ENCODE results near the gene TBL1XR1.

The TBL1XR1 gene

DNA sequence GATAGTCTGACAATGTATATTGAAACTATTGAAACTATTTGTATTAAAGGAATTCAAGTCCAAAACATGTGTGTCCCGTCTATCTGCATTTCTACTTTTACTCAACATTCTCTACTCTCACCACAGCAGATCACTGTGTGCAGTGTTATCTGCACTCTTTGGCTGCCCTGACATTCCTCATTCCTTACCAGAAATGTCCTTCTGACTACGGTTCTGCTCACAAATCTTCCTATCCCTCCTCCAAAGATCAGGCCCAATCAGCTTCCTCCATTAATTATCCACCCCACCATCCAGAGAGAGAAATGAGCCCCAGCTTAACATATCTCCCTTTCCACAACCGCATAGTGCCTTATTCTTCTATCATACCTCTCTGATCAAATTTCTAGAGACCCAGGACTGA, 94.7 kb downstream of the TBL1XR1 start:
- peak; percentile 81 for DNase-seq (ENCODE audit: low read depth)
- TF ChIP-seq, protein P1, sequence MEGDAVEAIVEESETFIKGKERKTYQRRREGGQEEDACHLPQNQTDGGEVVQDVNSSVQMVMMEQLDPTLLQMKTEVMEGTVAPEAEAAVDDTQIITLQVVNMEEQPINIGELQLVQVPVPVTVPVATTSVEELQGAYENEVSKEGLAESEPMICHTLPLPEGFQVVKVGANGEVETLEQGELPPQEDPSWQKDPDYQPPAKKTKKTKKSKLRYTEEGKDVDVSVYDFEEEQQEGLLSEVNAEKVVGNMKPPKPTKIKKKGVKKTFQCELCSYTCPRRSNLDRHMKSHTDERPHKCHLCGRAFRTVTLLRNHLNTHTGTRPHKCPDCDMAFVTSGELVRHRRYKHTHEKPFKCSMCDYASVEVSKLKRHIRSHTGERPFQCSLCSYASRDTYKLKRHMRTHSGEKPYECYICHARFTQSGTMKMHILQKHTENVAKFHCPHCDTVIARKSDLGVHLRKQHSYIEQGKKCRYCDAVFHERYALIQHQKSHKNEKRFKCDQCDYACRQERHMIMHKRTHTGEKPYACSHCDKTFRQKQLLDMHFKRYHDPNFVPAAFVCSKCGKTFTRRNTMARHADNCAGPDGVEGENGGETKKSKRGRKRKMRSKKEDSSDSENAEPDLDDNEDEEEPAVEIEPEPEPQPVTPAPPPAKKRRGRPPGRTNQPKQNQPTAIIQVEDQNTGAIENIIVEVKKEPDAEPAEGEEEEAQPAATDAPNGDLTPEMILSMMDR (conservative IDR thresholded peaks at IDR 0.05; ENCODE audit: low read depth, low read length), result no peak
- no peak overlapping the region for H3K4me3 ChIP-seq (ENCODE audit: low read depth, low read length)

DNA sequence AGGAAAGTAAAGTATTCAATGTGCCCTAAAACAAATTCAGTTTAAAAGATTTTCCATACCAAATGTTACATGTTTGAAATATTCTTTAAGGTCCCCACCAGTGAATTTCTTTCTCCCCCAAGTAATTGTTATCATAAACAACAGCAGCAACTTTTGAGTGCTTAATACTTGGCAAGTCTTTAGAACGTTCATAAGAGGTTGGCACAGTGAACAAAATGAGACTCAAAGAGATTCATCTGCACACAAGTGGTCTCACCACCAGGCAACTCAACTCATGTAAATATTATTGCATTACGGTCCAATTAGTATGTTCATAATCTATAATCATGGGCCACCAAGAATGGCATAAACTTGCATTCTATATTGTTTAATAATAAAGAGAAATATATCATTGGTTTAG, 98.7 kb downstream of the TBL1XR1 start:
- TF ChIP-seq, protein P1 (conservative IDR thresholded peaks at IDR 0.05; ENCODE audit: low read depth, low read length), result no peak
- no peak overlapping the region for H3K4me3 ChIP-seq (ENCODE audit: low read depth, low read length)
- no peak for DNase-seq (ENCODE audit: low read depth)

DNA sequence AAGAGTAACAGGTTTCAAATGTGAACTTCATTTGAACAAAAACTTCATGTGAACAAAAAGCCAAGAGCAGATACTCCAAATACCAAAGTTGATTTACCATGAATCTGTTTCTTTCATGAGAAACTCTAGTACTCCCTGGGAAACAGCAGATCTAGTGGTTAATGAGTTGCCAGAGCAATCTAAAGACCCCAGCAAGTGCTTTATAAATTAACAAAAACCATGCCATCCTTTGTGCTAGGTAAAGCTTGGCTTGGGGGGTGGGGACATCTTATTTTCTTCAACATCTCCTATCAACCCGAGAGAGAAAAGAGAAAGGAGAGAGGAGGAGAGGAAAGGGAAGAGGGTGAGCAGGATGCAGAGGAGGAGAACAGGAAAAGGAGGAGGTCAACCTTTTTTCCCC, 100.7 kb downstream of the TBL1XR1 start:
- no peak overlapping the region for H3K4me3 ChIP-seq (ENCODE audit: low read depth, low read length)
- TF ChIP-seq, protein P1 (conservative IDR thresholded peaks at IDR 0.05; ENCODE audit: low read depth, low read length), result no peak
- DNase-seq (ENCODE audit: low read depth), result no peak

DNA sequence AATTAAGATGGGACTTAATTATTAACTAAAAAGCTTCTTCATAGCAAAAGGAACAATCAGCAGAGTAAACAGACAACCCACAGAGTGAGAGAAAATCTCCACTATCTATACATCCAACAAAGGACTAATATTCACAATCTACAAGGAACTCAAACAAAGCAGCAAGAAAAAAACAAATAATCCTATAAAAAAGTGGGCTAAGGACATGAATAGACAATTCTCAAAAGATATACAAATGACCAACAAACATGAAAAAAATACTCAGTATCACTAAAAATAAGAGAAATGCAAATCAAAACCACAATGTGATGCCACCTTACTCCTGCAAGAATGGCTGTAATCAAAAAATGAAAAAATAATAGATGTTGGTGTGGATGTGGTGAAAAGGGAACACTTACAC, 103.3 kb downstream of the TBL1XR1 start:
- TF ChIP-seq, protein P1 (conservative IDR thresholded peaks at IDR 0.05; ENCODE audit: low read depth, low read length), result no peak
- H3K4me3 ChIP-seq (ENCODE audit: low read depth, low read length), result no peak overlapping the region
- no peak for DNase-seq (ENCODE audit: low read depth)

DNA sequence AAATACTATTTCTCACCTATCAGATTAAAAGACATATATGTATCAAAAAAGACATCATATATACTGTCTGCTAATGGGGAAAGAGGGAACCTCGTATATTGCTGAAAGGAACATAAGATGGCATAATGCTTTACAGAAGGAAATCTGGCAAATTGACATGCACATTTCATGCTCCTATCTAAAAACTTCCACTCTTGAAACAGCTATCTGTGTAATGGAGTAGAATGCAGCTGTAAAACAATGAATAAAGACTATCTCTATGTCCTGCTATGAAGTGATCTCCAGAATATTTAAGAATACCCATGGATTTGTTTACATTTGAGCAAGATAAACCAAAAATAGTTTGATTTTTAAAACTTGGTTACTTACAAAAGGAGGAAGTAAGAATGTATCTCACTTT, 107.4 kb downstream of the TBL1XR1 start:
- TF ChIP-seq, protein P1 (conservative IDR thresholded peaks at IDR 0.05; ENCODE audit: low read depth, low read length), result no peak
- no peak overlapping the region for H3K4me3 ChIP-seq (ENCODE audit: low read depth, low read length)
- no peak for DNase-seq (ENCODE audit: low read depth)

DNA sequence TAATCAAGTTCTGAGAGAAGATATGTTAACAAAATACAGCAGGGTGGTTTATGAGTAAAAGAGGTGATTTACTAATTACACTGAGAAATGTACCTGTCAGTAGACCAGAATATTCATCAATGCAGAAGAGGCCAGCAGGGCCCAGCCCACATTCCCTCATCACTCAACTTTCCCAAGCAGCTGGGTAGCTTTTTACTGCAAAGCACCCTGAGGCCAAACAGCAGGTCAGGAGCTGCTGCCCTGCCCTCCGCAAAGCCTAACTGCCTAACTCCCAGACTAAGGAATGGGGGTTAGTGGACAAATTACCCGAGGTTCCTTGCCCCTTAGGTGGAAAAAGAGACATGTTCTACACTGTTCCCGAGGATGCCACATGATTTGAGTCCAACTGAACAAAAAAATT, 108.2 kb downstream of the TBL1XR1 start:
- H3K4me3 ChIP-seq (ENCODE audit: low read depth, low read length), result no peak overlapping the region
- no peak for DNase-seq (ENCODE audit: low read depth)
- TF ChIP-seq, protein P1 (conservative IDR thresholded peaks at IDR 0.05; ENCODE audit: low read depth, low read length), result no peak

DNA sequence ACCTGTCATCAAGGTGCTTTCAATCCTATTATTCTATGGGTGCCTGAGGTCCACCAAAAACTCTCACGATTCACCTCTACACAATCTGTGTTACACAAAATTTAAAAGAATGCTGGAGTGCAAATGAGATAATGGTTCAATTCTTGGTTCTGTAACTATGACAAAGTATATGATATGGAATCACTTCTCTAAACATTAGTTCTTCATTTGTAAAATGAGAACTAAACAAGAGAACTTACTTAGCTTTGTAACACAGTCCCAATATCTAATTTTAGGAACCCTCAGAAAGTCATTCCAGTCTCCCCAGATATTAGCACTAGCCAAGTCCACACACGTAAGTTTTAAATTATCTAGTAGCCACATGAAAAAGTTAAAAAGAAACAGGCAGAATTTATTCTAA, 111.5 kb downstream of the TBL1XR1 start:
- no peak overlapping the region for H3K4me3 ChIP-seq (ENCODE audit: low read depth, low read length)
- DNase-seq (ENCODE audit: low read depth), result no peak
- TF ChIP-seq, protein P1 (conservative IDR thresholded peaks at IDR 0.05; ENCODE audit: low read depth, low read length), result no peak
